Stomach (tissue), 4 donors: ENCODE data around the gene ARL14.

Experiments
- CTCF ChIP-seq, 7 experiments: fragments of 450-650 bp in 4 of 7; fragments of 200-600 bp in 3 of 7; sonication (generic) in 3 of 7; IDR thresholded peaks; one replicate each; pipeline ENCODE4 v1.5.1; 2016 to 2019; ENCODE audit warnings: antibody characterized with exemption in 7 of 7, control low read depth in 2 of 7, mild to moderate bottlenecking in 1 of 7
- POLR2A ChIP-seq, 4 donors: fragments of 450-650 bp; IDR thresholded peaks; one replicate each; pipeline ENCODE4 v1.6.1; 2016; ENCODE audit warnings: antibody characterized with exemption in 4 of 4, control low read depth in 2 of 4, mild to moderate bottlenecking in 1 of 4, moderate library complexity in 1 of 4
- POLR2AphosphoS5 ChIP-seq, 3 donors: sonication (generic); formaldehyde crosslinking; IDR thresholded peaks; one replicate each; pipeline ENCODE4 v1.6.1; 2016; ENCODE audit warnings: antibody characterized with exemption in 3 of 3

- TF ChIP-seq POLR2AphosphoS5 (IDR thresholded peaks at IDR 0.05) (no peak), POLR2A (IDR thresholded peaks at IDR 0.05) (no peak), CTCF (IDR thresholded peaks at IDR 0.05) (no peak)
These were observed 45.4 kb downstream of the ARL14 start for GRCh38 chr3:160722331-160722730.
